Gastrocnemius medialis (tissue), 4 donors: ENCODE results near the gene WDR89. TPM values are rescaled to one million over a fixed set of nuclear protein-coding genes. Genes with fewer than 3 reads are reported as not detected.

ENCODE experiments used
- ATAC-seq, 2 donors: fragments of 150-250 bp; one replicate each; pipeline ENCODE4 v1.9.1; 2016
- DNase-seq, 2 donors: peaks; one replicate each; pipeline ENCODE4 v3.0.0-alpha.2; 2019
- H3K27ac ChIP-seq, 4 donors: fragments of 200-600 bp; sonication (generic); 1 replicate in 1 of 4; 2 replicates in 3 of 4; pipeline ENCODE4 v1.5.1; 2016 to 2018; ENCODE audit warnings: mild to moderate bottlenecking in 2 of 4, moderate library complexity in 1 of 4
- H3K27me3 ChIP-seq, 3 donors: fragments of 200-600 bp; sonication (generic) in 2 of 3; 1 replicate in 1 of 3; 2 replicates in 2 of 3; pipeline versions ENCODE4 v1.5.1 to v1.6.0; 2016 to 2019; ENCODE audit warnings: mild to moderate bottlenecking in 1 of 3, moderate library complexity in 1 of 3
- H3K36me3 ChIP-seq, 2 donors: fragments of 200-600 bp; sonication (generic) in 1 of 2; one replicate each; pipeline ENCODE4 v1.5.1; 2017 to 2018
- H3K4me1 ChIP-seq, 2 donors: fragments of 200-600 bp; sonication (generic) in 1 of 2; one replicate each; pipeline ENCODE4 v1.5.1; 2016 to 2017; ENCODE audit warnings: mild to moderate bottlenecking in 2 of 2
- H3K4me3 ChIP-seq, 4 donors: fragments of 200-600 bp; sonication (generic) in 3 of 4; 1 replicate in 1 of 4; 2 replicates in 3 of 4; pipeline ENCODE4 v1.5.1; 2016 to 2019; ENCODE audit warnings: mild to moderate bottlenecking in 2 of 4
- H3K9me3 ChIP-seq, 3 donors: fragments of 200-600 bp; sonication (generic) in 2 of 3; 1 replicate in 1 of 3; 2 replicates in 2 of 3; pipeline ENCODE4 v1.5.1; 2016 to 2019
- CTCF ChIP-seq, 5 experiments: fragments of 450-650 bp in 3 of 5; fragments of 200-600 bp in 2 of 5; sonication (generic) in 2 of 5; IDR thresholded peaks in 4 of 5; conservative IDR thresholded peaks in 1 of 5; 1 replicate in 4 of 5; 2 replicates in 1 of 5; pipeline ENCODE4 v1.5.1; 2016 to 2019; ENCODE audit warnings: antibody characterized with exemption in 5 of 5, mild to moderate bottlenecking in 3 of 5, moderate library complexity in 3 of 5
- POLR2A ChIP-seq, 2 donors: fragments of 450-650 bp; IDR thresholded peaks; one replicate each; pipeline ENCODE4 v1.6.1; 2017; ENCODE audit warnings: antibody characterized with exemption in 2 of 2, mild to moderate bottlenecking in 2 of 2, moderate library complexity in 2 of 2
- in situ Hi-C, 4 donors: fragments of 200-750 bp; cut with MboI; loops; one replicate each; pipeline versions ENCODE4 v1.15.0 to v1.8.0; 2017; ENCODE audit warnings: low sequenced_read_pairs in 4 of 4
- intact Hi-C: fragments of 100-400 bp; cut with DNase I; formaldehyde crosslinking; loops from one replicate; pipeline ENCODE4 v1.15.1; 2023; ENCODE audit warnings: low total_unique reads
- total RNA-seq, 4 donors: library from RNA; depleted of rRNA; stranded (reverse); fragments of >200 nt; gene quantifications; one replicate each; pipeline versions ENCODE4 v1.1.0 to v1.2.3, GENCODE V29; 2016

WDR89 gene
- total RNA-seq, 4 donors from 2014 or later = 3.5 to 6.2 (median 5.1) TPM

GRCh38 chr14:63573581-63573980, 68.1 kb downstream of the WDR89 start:
- H3K36me3 ChIP-seq = no peaks in the 10 kb centered on the region
- H3K27me3 ChIP-seq = no peaks in the 10 kb centered on the region
- intact Hi-C loops (no loop called here), in situ Hi-C loops (no loop called here)
- DNase-seq = no peak
- no peak for ATAC-seq
- TF ChIP-seq POLR2A (IDR thresholded peaks at IDR 0.05) (no peak), CTCF (IDR thresholded peaks at IDR 0.05 in 4 of 5, conservative IDR thresholded peaks at IDR 0.05 in 1 of 5) (no peak)
- no peak overlapping the region for H3K27ac ChIP-seq
- no peaks in the 10 kb centered on the region for H3K9me3 ChIP-seq
- H3K4me1 ChIP-seq = no peaks in the 10 kb centered on the region
- no peak overlapping the region for H3K4me3 ChIP-seq

GRCh38 chr14:63565448-63565847, 76.2 kb downstream of the WDR89 start:
- TF ChIP-seq POLR2A (IDR thresholded peaks at IDR 0.05) = no peak
- no peak for TF ChIP-seq CTCF (IDR thresholded peaks at IDR 0.05 in 4 of 5, conservative IDR thresholded peaks at IDR 0.05 in 1 of 5)
- DNase-seq = no peak
- Histone ChIP-seq H3K36me3 (no peaks in the 10 kb centered on the region), H3K4me3 (no peak overlapping the region), H3K4me1 (no peaks in the 10 kb centered on the region), H3K27me3 (no peaks in the 10 kb centered on the region), H3K27ac (no peak overlapping the region), H3K9me3 (no peaks in the 10 kb centered on the region)
- ATAC-seq = no peak
- in situ Hi-C loops (no loop called here), intact Hi-C loops (no loop called here)

GRCh38 chr14:63564318-63564717, 77.4 kb downstream of the WDR89 start:
- in situ Hi-C loops = no loop called here
- Histone ChIP-seq H3K4me3 (no peak overlapping the region), H3K27ac (no peak overlapping the region), H3K36me3 (no peaks in the 10 kb centered on the region), H3K9me3 (no peaks in the 10 kb centered on the region), H3K4me1 (no peaks in the 10 kb centered on the region), H3K27me3 (no peaks in the 10 kb centered on the region)
- peak in 1 of 2 donors; percentile 23 for DNase-seq
- TF ChIP-seq POLR2A (IDR thresholded peaks at IDR 0.05) (no peak), CTCF (IDR thresholded peaks at IDR 0.05 in 4 of 5, conservative IDR thresholded peaks at IDR 0.05 in 1 of 5) (no peak)
- no peak for ATAC-seq
- intact Hi-C loops = no loop called here

GRCh38 chr14:63563370-63564026, 78.2 kb downstream of the WDR89 start:
- H3K9me3 ChIP-seq = no peaks in the 10 kb centered on the region
- H3K27ac ChIP-seq = no peak overlapping the region
- intact Hi-C loops = no loop called here
- no peaks in the 10 kb centered on the region for H3K27me3 ChIP-seq
- in situ Hi-C loops = no loop called here
- no peak for TF ChIP-seq CTCF (IDR thresholded peaks at IDR 0.05 in 4 of 5, conservative IDR thresholded peaks at IDR 0.05 in 1 of 5)
- no peak for TF ChIP-seq POLR2A (IDR thresholded peaks at IDR 0.05)
- no peak overlapping the region for H3K4me3 ChIP-seq
- DNase-seq = no peak
- ATAC-seq = no peak
- no peaks in the 10 kb centered on the region for H3K4me1 ChIP-seq
- H3K36me3 ChIP-seq = no peaks in the 10 kb centered on the region

GRCh38 chr14:63562405-63562804, 79.3 kb downstream of the WDR89 start:
- in situ Hi-C loops = no loop called here
- ATAC-seq = no peak

More at GRCh38 chr14:63562405-63562804, 79.3 kb downstream of the WDR89 start:
- no peak for DNase-seq
- Histone ChIP-seq H3K27ac (no peak overlapping the region), H3K4me1 (no peaks in the 10 kb centered on the region), H3K27me3 (no peaks in the 10 kb centered on the region), H3K4me3 (no peak overlapping the region), H3K36me3 (no peaks in the 10 kb centered on the region), H3K9me3 (no peaks in the 10 kb centered on the region)
- no peak for TF ChIP-seq CTCF (IDR thresholded peaks at IDR 0.05 in 4 of 5, conservative IDR thresholded peaks at IDR 0.05 in 1 of 5)
- no peak for TF ChIP-seq POLR2A (IDR thresholded peaks at IDR 0.05)
- intact Hi-C loops = no loop called here
